Activated CD4-positive, CD25-positive, alpha-beta regulatory T cell treated with anti-CD3 and anti-CD28 coated beads, Interleukin-2, amount 50 U/mL, for 24 hours (primary cell): Measurements from ENCODE around the gene TNFSF12.

ENCODE experiments used
- ATAC-seq, 2 donors: fragments of 150-1000 bp; cut with Tn5 transposase; one replicate each; pipeline ENCODE4 v1.10.0; 2021; ENCODE audit warnings: mild to moderate bottlenecking in 1 of 2, moderate library complexity in 1 of 2

TNFSF12 gene

DNA sequence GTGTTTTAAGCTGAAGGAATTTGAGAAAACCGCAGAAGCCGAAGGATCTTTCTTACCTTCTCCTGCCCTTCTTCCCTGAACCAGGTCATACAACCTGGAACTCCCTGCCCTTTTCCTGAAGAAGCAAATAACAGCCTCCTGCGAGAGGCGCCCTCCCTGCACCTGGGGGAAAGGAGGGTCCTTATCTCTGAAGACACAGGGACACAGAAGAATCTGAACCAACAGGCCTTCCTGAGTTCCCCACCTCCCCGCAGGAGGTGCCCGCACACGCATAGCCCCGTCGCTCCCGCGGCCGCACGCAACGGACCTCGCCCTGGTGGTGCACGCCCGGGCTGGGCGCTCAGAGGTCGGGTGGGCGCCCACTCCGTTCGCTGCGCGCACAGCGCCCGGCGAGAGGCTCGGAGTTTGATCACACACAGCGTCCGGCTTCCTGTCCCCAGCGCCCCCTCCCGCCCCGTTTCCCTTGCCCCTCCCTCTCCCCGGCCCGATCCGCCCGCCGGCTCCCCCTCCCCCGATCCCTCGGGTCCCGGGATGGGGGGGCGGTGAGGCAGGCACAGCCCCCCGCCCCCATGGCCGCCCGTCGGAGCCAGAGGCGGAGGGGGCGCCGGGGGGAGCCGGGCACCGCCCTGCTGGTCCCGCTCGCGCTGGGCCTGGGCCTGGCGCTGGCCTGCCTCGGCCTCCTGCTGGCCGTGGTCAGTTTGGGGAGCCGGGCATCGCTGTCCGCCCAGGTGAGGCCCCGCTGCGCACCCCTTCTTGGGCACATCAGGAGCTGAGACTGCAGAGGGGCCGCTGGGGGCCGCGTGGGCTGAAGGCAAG, at the start of gene TNFSF12:
TSS of gene TNFSF12 (plus strand) at position 474 of the 816 bp plus-strand sequence. CDS start at position 570, 96 bp downstream.
- peak; percentile 50 to 61 for ATAC-seq

DNA sequence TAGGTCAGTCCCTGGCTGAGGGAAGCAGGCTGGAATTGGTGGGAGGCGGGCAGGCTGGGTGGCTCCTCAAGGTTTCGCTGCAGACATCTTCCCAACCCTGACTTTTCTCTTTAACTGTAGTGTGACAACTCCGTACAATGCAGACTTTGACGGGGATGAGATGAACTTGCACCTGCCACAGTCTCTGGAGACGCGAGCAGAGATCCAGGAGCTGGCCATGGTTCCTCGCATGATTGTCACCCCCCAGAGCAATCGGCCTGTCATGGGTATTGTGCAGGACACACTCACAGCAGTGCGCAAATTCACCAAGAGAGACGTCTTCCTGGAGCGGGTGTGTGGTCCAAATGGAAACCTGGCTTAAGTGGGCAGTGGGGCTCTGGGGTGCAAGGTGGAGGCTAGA, 49.7 kb upstream of the TNFSF12 start:
- ATAC-seq, result no peak

- ATAC-seq, result no peak
Measured at GRCh38 chr17:7501729-7502128, 47.1 kb upstream of the TNFSF12 start.

GRCh38 chr17:7502171-7502847, 46.5 kb upstream of the TNFSF12 start:
- ATAC-seq, result no peak

DNA sequence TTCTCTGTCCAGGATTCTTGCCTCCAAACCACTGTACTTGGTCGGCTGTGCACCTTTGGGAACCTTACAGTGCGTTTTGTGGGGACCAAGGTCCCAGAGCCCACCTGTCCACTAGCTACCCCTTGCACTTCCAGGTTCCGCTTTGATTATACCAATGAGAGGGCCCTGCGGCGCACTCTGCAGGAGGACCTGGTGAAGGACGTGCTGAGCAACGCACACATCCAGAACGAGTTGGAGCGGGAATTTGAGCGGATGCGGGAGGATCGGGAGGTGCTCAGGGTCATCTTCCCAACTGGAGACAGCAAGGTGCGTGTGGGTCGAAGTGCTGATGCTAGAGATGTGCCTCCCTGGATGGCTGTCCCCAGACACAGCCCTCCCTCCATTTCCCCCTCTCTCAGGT, 45.9 kb upstream of the TNFSF12 start:
- no peak for ATAC-seq

- ATAC-seq, result no peak
Measured at GRCh38 chr17:7503521-7503920, 45.3 kb upstream of the TNFSF12 start.

DNA sequence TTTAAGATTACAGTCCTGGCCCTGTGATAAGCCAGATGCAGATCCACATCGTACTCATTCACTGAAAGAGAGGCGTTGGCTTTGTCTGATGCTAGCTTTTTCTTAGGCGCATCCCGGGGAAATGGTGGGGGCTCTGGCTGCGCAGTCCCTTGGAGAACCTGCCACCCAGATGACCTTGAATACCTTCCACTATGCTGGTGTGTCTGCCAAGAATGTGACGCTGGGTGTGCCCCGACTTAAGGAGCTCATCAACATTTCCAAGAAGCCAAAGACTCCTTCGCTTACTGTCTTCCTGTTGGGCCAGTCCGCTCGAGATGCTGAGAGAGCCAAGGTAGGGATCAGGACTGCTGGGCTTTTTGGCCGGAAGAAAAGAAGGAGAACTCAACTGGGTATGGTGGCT, 40.7 kb upstream of the TNFSF12 start:
- no peak for ATAC-seq

DNA sequence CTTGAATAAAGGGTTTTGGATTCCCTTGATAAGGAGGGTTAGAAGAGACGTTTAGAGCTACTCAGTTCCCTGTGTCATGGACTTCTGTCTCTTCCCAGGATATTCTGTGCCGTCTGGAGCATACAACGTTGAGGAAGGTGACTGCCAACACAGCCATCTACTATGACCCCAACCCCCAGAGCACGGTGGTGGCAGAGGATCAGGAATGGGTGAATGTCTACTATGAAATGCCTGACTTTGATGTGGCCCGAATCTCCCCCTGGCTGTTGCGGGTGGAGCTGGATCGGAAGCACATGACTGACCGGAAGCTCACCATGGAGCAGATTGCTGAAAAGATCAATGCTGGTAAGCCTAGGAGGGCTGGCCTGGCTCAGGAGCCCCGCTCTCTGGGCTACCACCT, 40.0 kb upstream of the TNFSF12 start:
- ATAC-seq, result no peak

DNA sequence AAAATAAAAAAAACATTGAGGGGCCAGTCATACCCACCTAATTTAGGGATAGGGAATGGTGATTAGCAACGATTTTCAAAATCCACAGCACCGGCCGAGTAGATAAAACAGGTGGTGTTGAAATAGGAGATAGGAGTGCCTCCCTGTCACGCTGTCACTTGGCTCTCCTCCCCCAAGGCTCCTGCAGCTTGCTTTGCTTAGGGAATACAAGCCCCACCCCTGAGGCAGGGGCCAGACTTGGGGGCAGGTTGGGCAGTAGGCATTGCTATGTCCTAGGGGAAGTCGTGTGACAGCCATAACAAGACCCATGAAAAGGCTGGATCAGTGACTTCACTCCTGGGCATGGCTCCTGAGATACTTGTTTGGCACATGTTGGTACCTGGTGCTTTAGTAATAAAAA, 38.9 kb upstream of the TNFSF12 start:
- no peak for ATAC-seq

GRCh38 chr17:7511108-7511507, 37.8 kb upstream of the TNFSF12 start:
- ATAC-seq, result no peak

DNA sequence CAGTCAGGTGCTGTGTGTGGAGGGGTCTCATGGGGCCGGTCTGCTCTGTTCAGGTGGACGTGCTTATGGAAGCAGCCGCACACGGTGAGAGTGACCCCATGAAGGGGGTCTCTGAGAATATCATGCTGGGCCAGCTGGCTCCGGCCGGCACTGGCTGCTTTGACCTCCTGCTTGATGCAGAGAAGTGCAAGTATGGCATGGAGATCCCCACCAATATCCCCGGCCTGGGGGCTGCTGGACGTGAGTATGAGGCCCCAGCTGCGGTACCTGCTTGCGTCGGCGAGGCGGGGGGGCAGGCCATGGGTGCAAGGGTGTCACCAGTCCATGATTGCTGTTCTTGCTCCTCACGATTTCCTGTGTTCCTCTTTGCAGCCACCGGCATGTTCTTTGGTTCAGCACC, 36.8 kb upstream of the TNFSF12 start:
- ATAC-seq, result no peak

GRCh38 chr17:7512824-7513540, 35.9 kb upstream of the TNFSF12 start:
- no peak for ATAC-seq

DNA sequence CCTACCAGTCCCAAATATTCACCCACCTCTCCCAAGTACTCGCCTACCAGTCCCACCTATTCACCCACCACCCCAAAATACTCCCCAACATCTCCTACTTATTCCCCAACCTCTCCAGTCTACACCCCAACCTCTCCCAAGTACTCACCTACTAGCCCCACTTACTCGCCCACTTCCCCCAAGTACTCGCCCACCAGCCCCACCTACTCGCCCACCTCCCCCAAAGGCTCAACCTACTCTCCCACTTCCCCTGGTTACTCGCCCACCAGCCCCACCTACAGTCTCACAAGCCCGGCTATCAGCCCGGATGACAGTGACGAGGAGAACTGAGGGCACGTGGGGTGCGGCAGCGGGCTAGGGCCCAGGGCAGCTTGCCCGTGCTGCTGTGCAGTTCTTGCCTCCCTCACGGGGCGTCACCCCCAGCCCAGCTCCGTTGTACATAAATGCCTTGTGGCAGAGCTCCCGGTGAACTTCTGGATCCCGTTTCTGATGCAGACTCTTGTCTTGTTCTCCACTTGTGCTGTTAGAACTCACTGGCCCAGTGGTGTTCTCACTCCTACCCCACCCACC, 34.9 kb upstream of the TNFSF12 start:
- no peak for ATAC-seq

DNA sequence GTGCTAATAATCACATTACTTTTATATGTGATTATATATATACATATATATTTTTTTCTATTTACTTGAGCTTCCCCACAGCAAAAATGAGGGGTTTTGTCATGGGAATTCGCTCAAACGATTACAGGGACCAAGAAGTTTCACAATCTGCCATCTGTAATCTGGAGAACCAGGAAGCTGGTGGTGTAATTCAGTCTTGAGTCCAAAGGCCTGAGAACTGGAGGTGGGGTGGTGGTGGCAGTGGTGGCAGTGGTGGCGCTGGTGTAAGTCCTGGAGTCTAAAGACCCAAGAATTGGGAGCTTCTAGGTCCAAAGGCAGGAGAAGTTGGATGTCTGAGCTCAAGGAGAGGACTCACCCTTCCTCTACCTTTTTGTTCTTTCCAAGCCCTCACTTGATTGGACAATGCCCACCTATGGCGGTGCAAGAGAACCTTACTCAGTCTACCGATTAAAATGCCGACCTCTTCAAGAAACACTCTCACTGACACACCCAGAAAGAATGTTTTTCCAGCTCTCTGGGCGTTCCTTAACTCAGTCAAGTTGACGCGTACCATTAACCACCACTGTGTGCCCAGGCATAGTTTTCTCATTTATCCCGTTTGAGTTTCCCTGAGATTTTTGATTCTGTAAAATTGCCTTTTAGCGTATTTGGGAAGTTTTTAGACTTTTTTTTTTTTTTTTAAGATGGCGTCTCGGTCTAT, 32.8 kb upstream of the TNFSF12 start:
- ATAC-seq, result no peak

DNA sequence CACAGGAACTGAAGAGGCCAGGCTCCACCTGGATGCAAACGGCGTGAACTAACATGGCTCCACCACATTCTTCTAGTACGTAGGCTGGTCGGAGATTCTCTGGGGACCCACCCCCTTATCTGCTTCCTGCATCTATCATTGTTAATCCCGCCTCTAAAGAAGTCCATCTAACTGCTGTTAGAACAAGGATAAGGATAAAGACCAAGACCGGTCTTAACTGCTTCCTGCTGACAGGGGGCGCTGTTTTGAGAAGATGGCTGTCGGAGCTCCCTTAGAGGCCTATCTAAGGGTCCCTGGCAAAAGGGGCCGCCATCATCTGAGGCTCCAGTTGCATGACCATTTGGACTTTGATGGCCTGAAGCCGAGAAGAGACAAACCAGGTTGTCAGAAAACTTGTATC, 25.8 kb upstream of the TNFSF12 start:
- peak; percentile 38 to 64 for ATAC-seq

DNA sequence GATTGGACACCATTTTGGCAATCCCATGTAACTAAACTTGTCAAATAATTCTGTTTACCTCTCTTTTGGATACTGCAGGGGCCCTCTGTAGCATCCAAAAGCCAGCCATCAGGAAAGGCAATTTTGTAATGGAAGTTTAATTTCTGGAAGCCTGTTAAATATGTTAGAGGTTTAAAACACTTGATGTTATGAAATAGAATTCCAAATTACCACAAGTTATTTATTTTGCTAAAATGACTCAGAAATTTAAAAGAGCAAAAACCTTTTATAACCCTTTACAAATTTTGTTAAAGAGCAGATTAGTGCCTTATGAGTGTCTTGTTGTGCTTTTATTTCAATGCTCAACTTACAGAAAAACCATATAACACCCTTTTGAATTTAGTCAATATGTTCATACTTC, 20.0 kb upstream of the TNFSF12 start:
- no peak for ATAC-seq

DNA sequence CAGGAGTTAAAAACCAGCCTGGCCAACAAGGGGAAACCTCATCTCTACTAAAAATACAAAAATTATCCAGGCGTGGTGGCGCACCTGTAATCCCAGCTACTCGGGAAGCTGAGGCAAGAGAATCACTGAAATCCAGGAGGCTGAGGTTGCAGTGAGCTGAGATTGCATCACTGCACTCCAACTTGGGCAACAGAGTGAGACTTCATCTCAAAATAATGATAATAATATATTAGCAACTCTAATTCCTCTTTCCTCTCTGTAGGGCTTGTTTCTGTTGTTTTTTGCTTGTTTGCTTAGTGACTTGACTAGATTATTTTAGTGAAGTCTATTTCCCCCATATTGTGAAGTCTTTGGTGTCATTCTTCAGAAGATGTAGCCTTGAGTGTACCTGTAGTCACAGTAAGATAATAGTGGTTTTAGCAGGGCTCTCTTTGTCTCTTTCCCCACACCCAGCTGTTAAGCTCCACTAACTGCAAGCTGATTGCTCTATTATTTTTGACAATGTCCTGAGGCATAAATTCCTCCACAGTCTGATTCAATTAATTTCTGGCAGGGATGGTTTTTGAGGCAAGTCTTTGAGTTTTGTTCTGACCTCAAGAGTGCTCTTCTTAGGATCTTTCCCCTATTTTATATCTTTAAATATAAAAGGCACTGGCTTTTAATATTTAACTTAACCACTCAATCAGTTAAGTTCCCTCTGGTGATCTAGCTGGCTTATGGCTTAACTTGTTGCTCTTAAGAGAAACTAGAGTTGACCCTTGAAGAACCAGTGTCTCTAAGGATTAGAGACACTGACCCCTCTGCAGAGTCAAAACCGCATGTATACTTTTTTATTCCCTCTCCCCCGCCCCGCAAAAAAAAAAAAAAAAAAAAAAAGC, 18.6 kb upstream of the TNFSF12 start:
- ATAC-seq, result no peak

DNA sequence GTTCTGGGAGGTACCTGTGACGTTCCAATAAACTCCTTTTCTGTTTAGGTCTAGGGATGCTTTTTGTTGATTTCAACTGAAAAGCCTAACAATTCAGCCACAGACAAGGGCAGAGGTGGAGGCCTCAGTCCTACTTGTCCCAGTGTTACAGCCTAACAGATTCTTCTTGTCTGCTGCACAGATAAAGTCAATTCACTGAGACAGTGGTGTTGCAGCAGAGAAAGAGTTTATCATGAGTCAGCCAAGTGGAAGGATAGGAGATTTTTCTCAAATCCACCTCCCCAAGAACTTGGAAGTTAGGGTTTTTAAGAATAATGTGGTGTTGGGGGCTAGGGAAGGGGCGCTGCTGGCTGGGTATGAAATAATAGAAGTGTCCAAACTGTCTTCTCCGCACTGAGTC, 10.8 kb upstream of the TNFSF12 start:
- ATAC-seq, result no peak

GRCh38 chr17:7538891-7539545, 9.8 kb upstream of the TNFSF12 start:
- ATAC-seq, result no peak

- ATAC-seq, result no peak
Measured at GRCh38 chr17:7541074-7541621, 7.7 kb upstream of the TNFSF12 start.

DNA sequence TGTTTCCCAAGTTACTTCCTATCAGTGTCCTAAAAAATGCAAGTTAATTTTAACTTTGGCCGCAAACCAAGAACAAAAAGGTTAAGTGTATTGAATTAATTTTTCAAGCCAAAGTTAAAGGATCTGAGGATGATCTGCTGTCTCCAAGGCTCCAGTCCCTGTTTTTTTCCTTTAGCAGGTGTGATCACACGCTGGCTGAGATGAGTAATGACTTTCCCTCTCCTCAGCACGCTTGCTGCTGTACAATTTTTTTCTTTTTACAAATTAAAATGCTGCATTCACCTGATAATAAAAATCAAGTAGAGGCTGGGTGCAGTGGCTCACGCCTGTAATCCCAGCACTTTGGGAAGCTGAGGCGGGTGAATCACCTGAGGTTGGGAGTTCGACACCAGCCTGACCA, 3.9 kb upstream of the TNFSF12 start:
- ATAC-seq, result no peak
